Stimulated activated CD8-positive, alpha-beta memory T cell treated with anti-CD3 and anti-CD28 coated beads, Interleukin-15, amount 100 ng/mL, for 4 hours (primary cell): ENCODE measurements around the gene ITGA4.

Experiments
- DNase-seq, 2 donors: peaks; one replicate each; pipeline ENCODE4 v3.0.0-alpha.2; 2020; ENCODE audit warnings: low read depth in 2 of 2

Gene ITGA4

GRCh38 chr2:181575024-181575649 is 118.0 kb downstream of the ITGA4 start:
- no peak for DNase-seq

- no peak for DNase-seq
These were observed 118.5 kb downstream of the ITGA4 start for GRCh38 chr2:181575650-181576025.

- DNase-seq, result no peak
These were observed 119.2 kb downstream of the ITGA4 start for GRCh38 chr2:181576431-181576830.

- no peak for DNase-seq
These were observed 121.6 kb downstream of the ITGA4 start for GRCh38 chr2:181578829-181579228.

GRCh38 chr2:181581534-181581933 is 124.3 kb downstream of the ITGA4 start:
- no peak for DNase-seq

GRCh38 chr2:181585732-181586131 is 128.5 kb downstream of the ITGA4 start:
- DNase-seq, result no peak
